Testis (tissue), 3 donors: ENCODE measurements around the gene SCP2D1. TPM values are rescaled to one million over a fixed set of nuclear protein-coding genes. Genes with fewer than 3 reads are reported as not detected.

Experiments used
- DNase-seq: peaks from one replicate; pipeline ENCODE4 v3.0.0-alpha.2; 2019
- H3K27ac ChIP-seq, 2 donors: fragments of 200-600 bp; sonication (generic); one replicate each; pipeline ENCODE4 v1.5.1; 2019
- H3K27me3 ChIP-seq: fragments of 200-600 bp; sonication (generic); one replicate; pipeline ENCODE4 v1.5.1; 2019
- H3K36me3 ChIP-seq: fragments of 200-600 bp; sonication (generic); one replicate; pipeline ENCODE4 v1.5.1; 2017; ENCODE audit warnings: low read depth; ENCODE audit errors: missing control alignments
- H3K4me1 ChIP-seq: fragments of 200-600 bp; sonication (generic); one replicate; pipeline ENCODE4 v1.5.1; 2019
- H3K4me3 ChIP-seq, 2 donors: fragments of 200-600 bp; sonication (generic); one replicate each; pipeline ENCODE4 v1.5.1; 2017 to 2019
- H3K9me3 ChIP-seq: fragments of 200-600 bp; sonication (generic); one replicate; pipeline ENCODE4 v1.5.1; 2017
- CTCF ChIP-seq, 3 experiments: fragments of 450-650 bp in 2 of 3; fragments of 200-600 bp in 1 of 3; sonication (generic) in 1 of 3; IDR thresholded peaks; one replicate each; pipeline ENCODE4 v1.5.1; 2016 to 2019; ENCODE audit warnings: antibody characterized with exemption in 3 of 3, mild to moderate bottlenecking in 2 of 3, moderate library complexity in 1 of 3
- POLR2A ChIP-seq: fragments of 450-650 bp; IDR thresholded peaks from one replicate; pipeline ENCODE4 v1.6.1; 2017; ENCODE audit warnings: antibody characterized with exemption, mild to moderate bottlenecking, moderate library complexity
- WGBS, 2 donors: methylation state at CpG; one replicate each; pipeline ENCODE4 v1.1.5; 2018; 5-methylcytosine and 5-hydroxymethylcytosine counted together
- intact Hi-C: fragments of 100-400 bp; cut with DNase I; formaldehyde crosslinking; loops from one replicate; pipeline ENCODE4 v1.15.1; 2023; ENCODE audit warnings: low total_unique reads
- polyA plus RNA-seq: library from polyadenylated mRNA; stranded (reverse); fragments of 350-450 nt; fragmentation: Illumina TruSeq; extraction: RNeasy Lipid Tissue Mini Kit (QIAGEN cat#74804); gene quantifications from one replicate; pipeline ENCODE4 v1.2.3, GENCODE V29; 2014; ENCODE audit warnings: low read depth, low replicate concordance; ENCODE audit not compliant: insufficient read depth
- total RNA-seq, 2 donors: library from RNA; depleted of rRNA; stranded (reverse); fragments of >200 nt; gene quantifications; one replicate each; pipeline ENCODE4 v1.2.3, GENCODE V29; 2016

SCP2D1 gene
- total and polyA plus RNA-seq, 3 donors from 2014 or later, result 20.1 to 56.4 (median 42.0) TPM

GRCh38 chr20:18796282-18796833 is 17.2 kb upstream of the SCP2D1 start:
- WGBS, 2 donors, result 91 to 94% methylated on average over 2 of the region's 2 CpGs
- Histone ChIP-seq H3K27me3 (no peaks in the 10 kb centered on the region), H3K9me3 (no peaks in the 10 kb centered on the region), H3K4me1 (peaks cover 6% of the 10 kb centered on the region), H3K27ac (no peak overlapping the region), H3K4me3 (no peak overlapping the region), H3K36me3 (no peaks in the 10 kb centered on the region)
- no peak for DNase-seq
- TF ChIP-seq CTCF (IDR thresholded peaks at IDR 0.05), result no peak
- no peak for TF ChIP-seq POLR2A
- intact Hi-C loops, result no loop called here

- intact Hi-C loops, result no loop called here
- Histone ChIP-seq H3K36me3 (no peaks in the 10 kb centered on the region), H3K4me3 (no peak overlapping the region), H3K9me3 (no peaks in the 10 kb centered on the region), H3K27ac (no peak overlapping the region), H3K4me1 (no peaks in the 10 kb centered on the region), H3K27me3 (no peaks in the 10 kb centered on the region)
- WGBS, 2 donors, result 85 to 90% methylated on average over 2 of the region's 2 CpGs
- DNase-seq, result no peak
- no peak for TF ChIP-seq CTCF (IDR thresholded peaks at IDR 0.05)
- TF ChIP-seq POLR2A, result no peak
Observed at GRCh38 chr20:18801516-18801915, 12.1 kb upstream of the SCP2D1 start.

- intact Hi-C loops, result no loop called here
- DNase-seq, result no peak
- Histone ChIP-seq H3K36me3 (no peaks in the 10 kb centered on the region), H3K4me3 (no peak overlapping the region), H3K27me3 (no peaks in the 10 kb centered on the region), H3K4me1 (no peaks in the 10 kb centered on the region), H3K9me3 (no peaks in the 10 kb centered on the region), H3K27ac (no peak overlapping the region)
- 68 to 80% methylated on average over 7 of the region's 7 CpGs for WGBS, 2 donors
- TF ChIP-seq POLR2A (no peak), CTCF (IDR thresholded peaks at IDR 0.05) (no peak)
Observed at GRCh38 chr20:18802012-18802634, 11.5 kb upstream of the SCP2D1 start.

- H3K27ac ChIP-seq, result no peak overlapping the region
- no peaks in the 10 kb centered on the region for H3K36me3 ChIP-seq
- intact Hi-C loops, result no loop called here
- TF ChIP-seq CTCF (IDR thresholded peaks at IDR 0.05), result no peak
- TF ChIP-seq POLR2A, result no peak
- 78 to 85% methylated on average over 4 of the region's 4 CpGs for WGBS, 2 donors
- DNase-seq, result no peak
- no peaks in the 10 kb centered on the region for H3K4me1 ChIP-seq
- no peaks in the 10 kb centered on the region for H3K27me3 ChIP-seq
- H3K9me3 ChIP-seq, result no peaks in the 10 kb centered on the region
- no peak overlapping the region for H3K4me3 ChIP-seq
Observed at GRCh38 chr20:18805881-18806280, 7.7 kb upstream of the SCP2D1 start.

GRCh38 chr20:18808712-18809111 is 4.9 kb upstream of the SCP2D1 start:
- H3K36me3 ChIP-seq, result no peaks in the 10 kb centered on the region
- no peak for TF ChIP-seq CTCF (IDR thresholded peaks at IDR 0.05)
- no peak for TF ChIP-seq POLR2A
- DNase-seq, result no peak
- 75 to 76% methylated on average over 3 of the region's 3 CpGs for WGBS, 2 donors
- H3K27me3 ChIP-seq, result no peaks in the 10 kb centered on the region
- H3K9me3 ChIP-seq, result no peaks in the 10 kb centered on the region
- intact Hi-C loops, result no loop called here
- no peaks in the 10 kb centered on the region for H3K4me1 ChIP-seq
- H3K27ac ChIP-seq, result no peak overlapping the region
- H3K4me3 ChIP-seq, result no peak overlapping the region
